SK-N-MC (cell line): Measurements from ENCODE around the gene RFX2.

ENCODE experiments used
- EZH2 ChIP-seq: fragments of 200-600 bp; sonication (generic); IDR thresholded peaks from one replicate; pipeline ENCODE4 v1.6.1; 2017; ENCODE audit warnings: antibody characterized with exemption
- FOXP2 ChIP-seq: optimal IDR thresholded peaks from 2 replicates; pipeline ENCODE3; 2011; ENCODE audit warnings: mild to moderate bottlenecking, moderate library complexity; ENCODE audit not compliant: insufficient read depth; ENCODE audit errors: extremely low read length, control extremely low read depth
- POLR2AphosphoS5 ChIP-seq: IDR thresholded peaks from 2 replicates; pipeline ENCODE4 v1.6.1; 2012; ENCODE audit warnings: mild to moderate bottlenecking, low read depth, low read length, borderline replicate concordance

- TF ChIP-seq POLR2AphosphoS5 (no peak), EZH2 (no peak), FOXP2 (no peak)
Measured at GRCh38 chr19:5964816-5965565, 145.3 kb downstream of the RFX2 start.
